Hematopoietic multipotent progenitor cell treated with erythropoietin and hydrocortisone succinate and interleukin-3 and kit ligand, for 15 days (in vitro differentiated cells): ENCODE data around the gene MASTL.

Experiments
- DNase-seq: peaks from one replicate; pipeline ENCODE4 v3.0.0-alpha.2; 2015; ENCODE audit warnings: low spot score

Gene MASTL

GRCh38 chr10:27225642-27226257 lies 70.6 kb downstream of the MASTL start:
- no peak for DNase-seq

GRCh38 chr10:27230022-27230421 lies 74.9 kb downstream of the MASTL start:
- DNase-seq, result no peak

DNA sequence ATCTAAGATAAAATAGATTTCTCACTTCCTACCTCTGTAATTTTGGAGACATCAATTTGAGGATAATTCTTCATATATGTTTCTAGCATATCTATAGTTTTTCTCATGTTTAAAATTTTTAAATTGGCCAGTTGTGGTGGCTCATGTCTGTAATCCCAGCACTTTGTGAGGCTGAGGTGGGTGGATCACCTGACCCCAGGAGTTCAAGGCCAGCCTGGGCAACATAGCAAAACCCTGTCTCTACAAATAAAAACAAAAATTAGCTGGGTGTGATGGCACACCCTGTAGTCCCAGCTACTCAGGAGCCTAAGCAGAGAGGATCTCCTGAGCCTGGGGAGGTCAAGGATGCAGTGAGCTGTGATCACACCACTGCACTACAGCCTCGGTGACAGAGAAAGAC lies 80.6 kb downstream of the MASTL start:
- DNase-seq, result no peak
